H1 (cell line): ENCODE data around the gene TOM1L2. TPM values are rescaled to one million over a fixed set of nuclear protein-coding genes. Genes with fewer than 3 reads are reported as not detected.

ENCODE experiments used
- E2F6 ChIP-seq: IDR thresholded peaks from 2 replicates; pipeline ENCODE4 v1.6.1; 2012; ENCODE audit warnings: inconsistent platforms
- JUN ChIP-seq: IDR thresholded peaks from 2 replicates; pipeline ENCODE4 v1.6.1; 2011; ENCODE audit warnings: low read depth, mild to moderate bottlenecking, improper control_type of control experiment, low read length
- POLR2A ChIP-seq, 2 experiments: IDR thresholded peaks; 1 replicate in 1 of 2; 2 replicates in 1 of 2; pipeline ENCODE4 v1.6.1; 2011; ENCODE audit warnings: low read depth in 2 of 2, low read length in 2 of 2, mild to moderate bottlenecking in 2 of 2; ENCODE audit errors: control extremely low read depth in 1 of 2
- SRF ChIP-seq: IDR thresholded peaks from 2 replicates; pipeline ENCODE4 v1.6.1; 2011; ENCODE audit warnings: mild to moderate bottlenecking, low read depth, low read length, moderate library complexity
- TAF1 ChIP-seq: IDR thresholded peaks from 2 replicates; pipeline ENCODE4 v1.6.1; 2011; ENCODE audit warnings: mild to moderate bottlenecking, low read depth, low read length
- TEAD4 ChIP-seq: IDR thresholded peaks from 2 replicates; pipeline ENCODE4 v1.6.1; 2012; ENCODE audit warnings: low read depth, low read length, inconsistent platforms, mixed read lengths
- polyA plus RNA-seq, 7 experiments: library from polyadenylated mRNA; depleted of rRNA in 3 of 7; stranded (reverse) in 5 of 7; unstranded in 2 of 7; fragments of >200 nt in 5 of 7; fragments of 200-250 nt in 2 of 7; gene quantifications; 1 replicate in 5 of 7; 2 replicates in 1 of 7; 4 replicates in 1 of 7; pipeline versions ENCODE4 v1.2.1 to v1.2.3, GENCODE V29; 2011 to 2013; ENCODE audit warnings: missing spikeins in 2 of 7, mixed read lengths in 2 of 7
- total RNA-seq: library from RNA; stranded (reverse); fragmentation: NEBNext Ultra II Directional; extraction: Animal tissue kit (Norgen Biotek cat#: 25700); gene quantifications from 2 replicates; pipeline ENCODE4 v1.2.1, GENCODE V29; 2021

TOM1L2 gene
- total and polyA plus RNA-seq, 2 of the 8 experiments (the other 6 are each of a cell fraction or from before 2014, with no cell fraction given), result 2.0 to 3.4 TPM

- TF ChIP-seq POLR2A (IDR thresholded peaks at IDR 0.05; ENCODE audit: control extremely low read depth in 1 of 2, low read depth in 2 of 2, low read length in 2 of 2) (no peak), SRF (no peak), E2F6 (no peak), JUN (no peak), TAF1 (no peak), TEAD4 (no peak)
- TF ChIP-seq, all 59 proteins: peak for 0
Observed at GRCh38 chr17:17807440-17807839, 164.8 kb downstream of the TOM1L2 start (continued).
